Stimulated activated CD4-positive, alpha-beta T cell treated with anti-CD3 and anti-CD28 coated beads, Interleukin-12 subunit alpha, Interleukin-12 subunit beta, amount 100 ng/mL, for 4 hours (primary cell): ENCODE measurements around the gene GMDS.

Experiments used
- DNase-seq: peaks from one replicate; pipeline ENCODE4 v3.0.0-alpha.2; 2020

The GMDS gene

GRCh38 chr6:2245103-2245876 lies at the start of gene GMDS:
Gene GMDS, minus strand, starts transcription at chr6:2245605.
- DNase-seq: peak; percentile 84

DNA sequence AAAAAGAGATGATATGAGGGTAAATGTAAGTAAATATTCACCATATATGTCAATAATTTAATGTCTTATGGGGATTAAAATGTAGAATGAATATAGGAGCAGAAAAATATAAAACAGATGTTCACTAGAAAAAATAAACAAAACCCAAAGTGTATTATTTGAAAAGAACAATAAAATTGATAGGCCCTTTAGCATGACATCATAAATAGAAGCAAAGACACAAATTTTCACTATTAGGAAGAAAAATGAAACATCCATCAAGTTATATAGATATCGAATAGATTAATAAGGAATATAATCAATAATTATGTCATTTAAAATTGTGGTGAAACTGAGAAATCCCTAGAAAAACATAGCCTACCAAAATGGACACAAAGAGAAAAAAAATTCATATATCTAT lies 40.1 kb upstream of the GMDS start:
- no peak for DNase-seq

GRCh38 chr6:2275892-2276242 lies 30.5 kb upstream of the GMDS start:
- no peak for DNase-seq

DNA sequence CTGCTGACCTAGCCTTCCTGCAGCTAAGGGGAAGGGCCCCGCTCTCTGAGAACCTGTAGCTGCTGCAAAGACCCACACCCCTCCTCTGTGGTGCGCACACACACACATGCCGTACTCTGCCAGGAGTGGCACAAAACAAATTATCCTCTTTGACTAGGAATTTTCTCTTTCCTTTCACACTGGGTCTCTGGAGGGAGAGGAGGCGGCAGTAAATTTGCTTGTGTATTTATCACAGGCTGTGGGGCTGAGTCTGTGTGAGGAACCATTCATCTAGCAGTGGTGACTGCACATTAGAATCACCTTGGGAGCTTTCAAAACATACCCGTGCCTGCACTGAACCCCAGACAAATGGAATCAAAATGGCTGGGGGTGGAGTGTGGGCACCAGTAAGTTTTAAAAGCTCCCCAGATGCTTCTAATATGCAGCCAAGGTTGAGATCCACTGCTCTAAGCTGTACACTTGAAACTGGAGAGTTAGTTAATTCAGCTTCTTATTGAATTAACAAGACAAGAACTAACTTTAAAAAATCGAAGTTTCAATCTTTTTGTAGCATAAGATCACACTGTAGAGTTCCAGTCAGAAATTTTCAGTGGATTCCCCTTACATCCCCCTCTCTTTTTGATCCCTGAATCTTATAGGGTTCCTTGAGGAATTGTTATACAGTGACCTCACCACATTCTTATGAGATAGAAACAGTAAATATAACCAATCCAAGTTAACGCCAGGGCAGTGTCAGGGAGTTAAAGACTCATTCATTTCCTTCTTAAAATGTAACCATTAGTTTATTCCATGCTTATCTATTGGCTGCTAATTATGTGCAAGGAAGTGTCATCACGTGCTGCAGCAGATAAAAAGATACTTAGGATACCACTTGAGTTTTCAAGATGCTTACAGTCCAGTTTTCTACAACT lies 29.8 kb upstream of the GMDS start:
- no peak for DNase-seq

DNA sequence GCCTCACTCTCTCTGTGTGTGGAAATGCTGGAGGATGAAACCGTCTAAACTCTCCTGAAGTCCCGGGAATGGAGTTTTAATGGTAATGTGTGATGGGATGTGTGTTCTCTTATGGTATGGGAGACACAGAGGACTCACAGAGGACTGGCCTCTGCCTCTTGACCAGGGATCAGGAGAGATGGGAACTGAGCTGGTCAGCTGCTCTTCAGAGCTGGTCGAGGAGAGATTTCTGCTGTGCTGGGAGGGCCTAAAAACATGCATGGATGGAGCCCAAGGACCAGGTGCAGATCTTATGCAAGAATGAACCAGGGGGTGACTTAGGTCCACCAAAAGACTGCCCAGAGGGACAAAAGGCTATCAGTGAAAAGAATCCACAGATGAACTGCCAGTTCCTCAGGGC lies 27.3 kb upstream of the GMDS start:
- DNase-seq: no peak

DNA sequence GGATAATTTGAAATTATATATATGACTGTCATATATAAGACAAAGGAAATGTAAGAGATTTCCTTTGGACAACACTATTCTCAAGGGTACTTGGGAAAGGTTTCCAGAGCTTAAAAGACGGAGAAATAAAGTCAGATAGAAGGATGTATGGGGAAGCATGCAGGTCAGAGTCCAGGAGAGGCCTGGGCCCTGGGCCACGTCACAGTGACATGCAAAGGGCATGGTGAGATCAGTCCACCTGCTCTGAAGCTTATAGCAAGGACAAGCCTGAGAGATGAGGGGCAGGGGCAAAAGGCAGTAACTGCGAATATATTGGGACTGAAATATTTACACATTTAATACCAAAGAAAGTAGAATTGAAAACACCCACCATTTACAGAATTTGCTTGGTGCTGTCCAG lies 24.6 kb upstream of the GMDS start:
- no peak for DNase-seq

DNA sequence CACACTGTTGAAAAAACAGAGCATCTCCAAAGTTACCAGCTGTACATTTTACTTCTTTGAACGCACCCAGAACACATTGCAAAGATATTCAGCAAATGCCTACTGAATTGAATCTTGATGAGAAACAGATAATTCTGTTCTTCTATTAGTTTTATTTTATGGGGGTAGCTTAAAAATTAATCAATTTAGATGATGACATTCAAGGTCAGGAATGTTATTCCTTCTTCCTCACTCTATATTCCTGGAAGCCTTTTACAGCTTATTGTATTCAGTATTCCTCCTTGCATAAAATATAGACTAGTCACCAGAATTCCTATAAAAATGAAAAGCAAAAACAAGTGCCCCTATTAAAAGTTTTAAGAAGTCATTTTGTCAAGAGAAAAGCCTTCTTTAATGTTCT lies 21.4 kb upstream of the GMDS start:
- DNase-seq: no peak

- DNase-seq: no peak
Observed at GRCh38 chr6:2266031-2266795, 20.8 kb upstream of the GMDS start.

GRCh38 chr6:2264932-2265331 lies 19.5 kb upstream of the GMDS start:
- no peak for DNase-seq

DNA sequence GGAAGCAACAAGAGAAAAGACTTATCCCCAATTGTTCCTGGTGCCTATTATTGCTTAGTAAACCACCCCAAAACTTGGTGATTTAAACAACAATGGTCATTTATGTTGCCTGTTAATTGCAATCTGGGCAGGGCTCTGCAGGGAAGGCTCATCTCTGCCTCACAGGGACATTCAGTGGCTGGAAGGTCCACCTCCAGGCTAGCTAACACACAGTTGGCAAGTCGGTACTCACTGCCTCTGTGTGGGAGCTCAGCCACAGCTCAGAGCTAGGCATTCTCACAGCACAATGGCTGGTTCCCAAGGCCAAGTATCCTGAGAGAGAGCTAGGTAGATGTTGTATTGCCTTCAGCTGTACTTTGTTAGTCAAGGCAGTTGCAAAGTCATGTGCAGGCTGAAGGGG lies 18.5 kb upstream of the GMDS start:
- no peak for DNase-seq

GRCh38 chr6:2259574-2259973 lies 14.2 kb upstream of the GMDS start:
- no peak for DNase-seq

GRCh38 chr6:2259002-2259494 lies 13.6 kb upstream of the GMDS start:
- DNase-seq: no peak

- no peak for DNase-seq
Observed at GRCh38 chr6:2258112-2258511, 12.7 kb upstream of the GMDS start.

DNA sequence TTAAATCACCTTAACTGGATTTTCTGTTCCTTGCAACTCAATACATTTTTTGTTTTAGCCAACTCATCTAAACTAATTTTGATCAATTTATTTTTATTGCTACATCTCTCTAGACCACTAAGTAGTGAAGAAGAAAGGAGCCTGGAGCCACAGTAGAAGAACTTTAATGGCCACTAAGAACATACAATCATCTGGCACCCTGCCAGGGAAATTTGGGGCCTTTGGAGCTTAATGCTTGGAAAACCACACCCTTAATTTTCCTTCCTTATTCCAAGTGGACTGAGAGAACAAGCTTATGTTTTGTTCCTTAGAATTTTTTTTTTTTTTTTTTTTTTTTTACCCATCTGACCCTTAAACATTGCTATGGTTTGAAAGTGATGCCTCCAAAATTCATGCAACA lies 12.0 kb upstream of the GMDS start:
- DNase-seq: no peak

GRCh38 chr6:2254747-2255146 lies 9.3 kb upstream of the GMDS start:
- no peak for DNase-seq

DNA sequence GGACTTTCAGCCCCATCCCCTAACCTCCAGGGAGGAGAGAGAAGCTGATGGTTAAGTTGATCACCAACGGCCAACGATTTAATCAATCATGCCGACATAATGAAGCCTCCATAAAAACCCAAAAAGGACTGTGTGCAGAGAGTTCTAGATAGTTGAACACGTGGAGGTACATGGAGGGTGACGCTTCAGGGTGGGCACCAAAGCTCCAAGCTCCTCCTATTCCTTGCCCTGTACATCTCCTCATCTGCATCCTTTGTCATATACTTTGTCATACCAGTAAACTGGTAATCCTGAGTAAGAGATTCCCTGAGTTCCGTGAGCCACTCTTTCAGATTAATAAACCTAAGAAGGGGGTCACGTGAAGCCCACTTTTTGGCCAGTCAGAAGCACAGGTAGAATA lies 3.7 kb upstream of the GMDS start:
- no peak for DNase-seq

GRCh38 chr6:2247664-2248063 lies 2.3 kb upstream of the GMDS start:
- no peak for DNase-seq

DNA sequence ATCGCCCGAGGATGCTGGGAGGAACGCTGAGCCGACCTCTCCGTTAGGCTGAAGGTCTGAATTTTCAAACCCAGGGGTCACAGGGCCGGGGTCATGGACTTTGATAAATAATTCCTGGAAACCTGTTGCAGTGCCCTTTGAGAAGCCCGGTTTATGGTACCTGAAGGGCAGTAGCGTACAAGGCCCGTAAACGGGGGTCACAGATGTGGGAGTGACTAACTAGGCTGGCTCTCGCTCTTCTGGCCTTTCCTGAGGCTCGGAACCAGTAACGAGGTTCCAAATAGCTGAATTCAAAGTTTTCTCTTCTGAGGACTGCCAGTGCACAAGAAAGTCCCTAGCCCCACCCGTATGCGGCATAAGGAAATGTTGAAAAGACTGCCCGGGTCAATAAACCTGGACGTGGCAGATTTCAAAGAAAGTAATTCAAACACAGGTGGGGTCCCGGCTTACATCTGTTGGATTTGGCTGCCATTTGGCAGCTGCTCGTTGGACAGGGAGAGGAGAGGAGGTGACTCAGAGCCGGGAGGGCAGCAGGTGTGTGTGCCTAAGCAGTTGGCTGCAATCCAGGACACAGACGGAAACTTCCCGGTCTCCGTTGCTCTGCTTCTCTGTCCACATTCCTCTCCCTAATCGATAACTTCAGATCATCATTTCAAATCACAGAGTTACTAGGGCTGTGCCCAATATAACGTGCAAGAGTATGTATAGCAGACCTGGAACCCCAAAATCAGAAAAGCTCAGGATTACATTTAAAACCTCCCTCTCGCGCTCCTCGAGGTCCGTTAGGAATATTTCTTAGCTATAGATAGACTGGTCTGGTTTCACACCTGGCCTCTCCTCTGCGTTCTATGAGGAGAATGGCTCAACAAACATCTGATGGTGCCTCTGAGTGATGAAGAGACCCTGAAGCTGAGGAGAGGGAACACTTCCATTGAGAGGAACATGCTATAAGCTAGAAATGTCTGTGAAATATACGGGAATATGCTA lies 765 bp upstream of the GMDS start:
- DNase-seq: peak; percentile 31

DNA sequence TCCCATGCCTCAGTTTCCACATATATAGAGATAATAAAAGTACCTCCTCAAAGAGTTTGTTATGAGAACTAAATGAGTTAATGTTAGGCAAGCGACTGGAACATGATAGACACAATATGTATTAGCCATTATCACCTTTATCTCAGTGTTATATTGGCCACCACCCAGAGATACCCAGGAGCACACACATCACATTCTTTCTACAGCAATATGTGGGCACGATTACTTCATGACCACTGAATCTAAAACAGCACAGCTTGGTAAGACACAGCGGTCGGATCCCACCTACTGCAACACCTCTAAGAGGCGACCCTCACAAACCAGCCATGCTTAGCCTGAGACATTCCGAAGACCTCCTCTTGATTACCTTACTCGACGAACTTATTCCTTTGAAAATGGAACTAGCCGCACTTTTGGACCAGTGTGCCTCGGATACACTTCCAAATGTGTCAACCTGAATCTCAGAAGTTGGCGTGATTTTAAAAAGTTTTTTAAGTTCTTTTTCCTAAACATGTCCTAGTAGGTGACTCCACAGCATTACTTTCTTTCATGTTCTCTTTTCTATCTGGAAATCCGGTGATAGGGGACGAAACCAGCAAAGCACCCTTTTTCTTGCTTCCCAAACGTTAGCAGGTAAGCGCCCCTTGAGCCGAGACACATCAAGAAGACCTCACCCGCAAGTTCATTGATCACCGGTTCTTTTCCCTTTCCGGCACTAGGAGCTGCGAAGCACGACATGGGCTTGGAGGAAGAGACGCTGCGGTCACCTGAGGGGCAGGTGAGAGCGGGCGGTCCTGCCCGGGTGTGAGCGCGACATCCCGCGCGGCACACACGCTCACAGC lies 923 bp downstream of the GMDS start:
- DNase-seq: no peak

GRCh38 chr6:2242311-2242710 lies 3.1 kb downstream of the GMDS start:
- no peak for DNase-seq

DNA sequence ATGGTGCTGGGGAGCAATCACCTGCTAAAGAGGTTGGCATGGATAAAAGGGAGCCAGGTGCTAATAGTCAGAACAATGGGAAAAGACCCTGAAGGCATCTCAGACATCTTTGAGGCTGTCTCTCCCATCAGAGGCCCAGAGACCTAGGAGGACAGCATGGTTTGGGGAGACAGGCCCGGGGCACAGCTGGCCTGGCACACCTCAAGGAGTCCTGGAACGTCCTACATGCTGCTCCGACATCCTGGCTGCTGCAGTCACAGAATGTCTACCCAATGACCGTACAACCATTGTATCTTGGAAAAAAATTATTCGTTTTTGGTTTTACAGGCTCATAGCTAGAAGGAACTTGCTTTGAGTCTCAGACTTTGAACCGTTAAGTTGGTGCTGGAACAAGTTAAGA lies 4.4 kb downstream of the GMDS start:
- no peak for DNase-seq
